HEK293 (cell line): ENCODE data around the gene ZNF579.

ENCODE experiments used
- ELK4 ChIP-seq: IDR thresholded peaks from 2 replicates; pipeline ENCODE4 v1.6.1; 2011; ENCODE audit warnings: mild to moderate bottlenecking, low read depth, low read length, borderline replicate concordance
- PATZ1 ChIP-seq: fragments of 450-650 bp; formaldehyde crosslinking; IDR thresholded peaks from 2 replicates; pipeline ENCODE4 v1.5.1; 2016; ENCODE audit warnings: missing biosample characterization, missing genetic modification characterization
- PRDM10 ChIP-seq: fragments of 450-650 bp; formaldehyde crosslinking; IDR thresholded peaks from 2 replicates; pipeline ENCODE4 v1.5.1; 2016; ENCODE audit warnings: missing biosample characterization, missing genetic modification characterization
- ZNF138 ChIP-seq: fragments of 450-650 bp; formaldehyde crosslinking; IDR thresholded peaks from 2 replicates; pipeline ENCODE4 v1.5.1; 2016; ENCODE audit warnings: missing biosample characterization, missing genetic modification characterization, borderline replicate concordance
- ZNF140 ChIP-seq: fragments of 450-650 bp; formaldehyde crosslinking; IDR thresholded peaks from 2 replicates; pipeline ENCODE4 v1.5.1; 2016; ENCODE audit warnings: missing biosample characterization, missing genetic modification characterization
- ZNF18 ChIP-seq: fragments of 450-650 bp; formaldehyde crosslinking; IDR thresholded peaks from 2 replicates; pipeline ENCODE4 v1.5.1; 2016; ENCODE audit warnings: missing biosample characterization, missing genetic modification characterization
- ZNF280D ChIP-seq: fragments of 450-650 bp; formaldehyde crosslinking; IDR thresholded peaks from 2 replicates; pipeline ENCODE4 v1.5.1; 2016; ENCODE audit warnings: missing biosample characterization, missing genetic modification characterization
- ZNF335 ChIP-seq: fragments of 450-650 bp; formaldehyde crosslinking; conservative IDR thresholded peaks from 2 replicates; pipeline ENCODE4 v1.5.1; 2016; ENCODE audit warnings: missing biosample characterization, missing genetic modification characterization
- ZNF394 ChIP-seq: fragments of 450-650 bp; formaldehyde crosslinking; IDR thresholded peaks from 2 replicates; pipeline ENCODE4 v1.5.1; 2016; ENCODE audit warnings: missing biosample characterization, missing genetic modification characterization, mild to moderate bottlenecking, moderate library complexity, borderline replicate concordance
- ZNF645 ChIP-seq: fragments of 450-650 bp; formaldehyde crosslinking; IDR thresholded peaks from 2 replicates; pipeline ENCODE4; 2016; ENCODE audit warnings: missing biosample characterization, missing genetic modification characterization
- TF ChIP-seq, protein P1 (sequence below): fragments of 450-650 bp; formaldehyde crosslinking; IDR thresholded peaks from 2 replicates; pipeline ENCODE4 v1.5.1; 2016; ENCODE audit warnings: missing biosample characterization, missing genetic modification characterization

ZNF579 gene

DNA sequence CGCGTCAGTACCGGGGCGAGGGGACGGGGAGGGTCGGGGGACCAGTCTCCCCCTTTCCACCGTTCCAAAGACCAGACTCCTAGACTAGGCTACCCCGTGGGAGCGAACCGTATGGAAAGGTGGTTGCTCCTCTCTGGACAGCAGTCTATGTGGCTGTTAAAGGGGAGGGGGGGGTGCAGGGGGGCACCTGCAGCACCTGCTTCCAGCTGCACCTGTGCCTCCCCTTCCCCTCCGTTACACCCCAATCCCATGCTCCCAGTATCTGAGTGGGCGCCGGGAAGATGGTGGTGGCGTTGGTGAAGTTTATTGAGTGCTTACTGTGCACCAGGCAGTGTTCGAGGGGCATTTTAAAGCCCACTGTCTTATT is 20.0 kb upstream of the ZNF579 start (continued):
- TF ChIP-seq PRDM10 (peak; percentile 21; the same call in 1 of the 2 replicates), ZNF335 (tag by site-specific recombination) (peak; percentile 10; the same call in 1 of the 2 replicates), ZNF138 (tag by site-specific recombination) (no peak), ZNF280D (tag by site-specific recombination) (no peak), ZNF140 (no peak), ZNF18 (tag by site-specific recombination) (no peak), ZNF645 (no peak), ZNF394 (tag by site-specific recombination) (no peak), PATZ1 (tag by site-specific recombination) (peak; percentile 58), ELK4 (no peak)
- TF ChIP-seq, protein P1, sequence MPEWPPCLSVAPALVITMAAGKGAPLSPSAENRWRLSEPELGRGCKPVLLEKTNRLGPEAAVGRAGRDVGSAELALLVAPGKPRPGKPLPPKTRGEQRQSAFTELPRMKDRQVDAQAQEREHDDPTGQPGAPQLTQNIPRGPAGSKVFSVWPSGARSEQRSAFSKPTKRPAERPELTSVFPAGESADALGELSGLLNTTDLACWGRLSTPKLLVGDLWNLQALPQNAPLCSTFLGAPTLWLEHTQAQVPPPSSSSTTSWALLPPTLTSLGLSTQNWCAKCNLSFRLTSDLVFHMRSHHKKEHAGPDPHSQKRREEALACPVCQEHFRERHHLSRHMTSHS (tag by site-specific recombination) = no peak
